GM18909 (cell line): Measurements from ENCODE around the gene BSG.
"Not testable (repeated sequence)": the region's sequence is repeated elsewhere in the genome, so short reads cannot be mapped to it uniquely, and the experiment has no call there.

Experiments used
- ATAC-seq: cut with Tn5 transposase; IDR thresholded peaks from one replicate; pipeline ENCODE4 v1.9.1; 2021; ENCODE audit warnings: mild to moderate bottlenecking; ENCODE audit not compliant: unreplicated experiment, poor library complexity

BSG gene

DNA sequence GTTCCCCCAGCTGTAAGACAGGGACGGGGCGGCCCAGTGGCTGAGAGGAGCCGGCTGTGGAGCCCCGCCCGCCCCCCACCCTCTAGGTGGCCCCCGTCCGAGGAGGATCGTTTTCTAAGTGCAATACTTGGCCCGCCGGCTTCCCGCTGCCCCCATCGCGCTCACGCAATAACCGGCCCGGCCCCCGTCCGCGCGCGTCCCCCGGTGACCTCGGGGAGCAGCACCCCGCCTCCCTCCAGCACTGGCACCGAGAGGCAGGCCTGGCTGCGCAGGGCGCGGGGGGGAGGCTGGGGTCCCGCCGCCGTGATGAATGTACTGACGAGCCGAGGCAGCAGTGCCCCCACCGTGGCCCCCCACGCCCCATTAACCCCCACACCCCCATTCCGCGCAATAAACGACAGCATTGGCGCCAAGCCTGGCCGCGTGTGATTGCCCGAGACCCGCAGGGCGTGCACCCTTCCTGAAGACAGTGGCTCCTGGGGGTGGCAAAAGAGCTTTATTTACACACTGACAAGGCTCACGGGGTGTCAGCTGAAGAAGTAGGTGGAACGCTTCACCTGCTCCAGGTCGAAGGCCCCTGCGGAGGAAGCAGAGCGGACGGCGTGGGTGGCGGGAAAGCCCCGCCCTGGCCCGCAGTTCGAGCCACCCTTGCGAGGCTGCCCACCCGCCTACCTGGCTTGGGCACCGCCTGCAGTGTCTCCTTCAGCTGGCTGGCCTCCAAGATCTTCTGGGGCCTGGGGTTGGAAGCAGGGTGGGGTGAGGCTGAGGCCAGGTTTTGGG lies 44.5 kb downstream of the BSG start:
- no peak for ATAC-seq

DNA sequence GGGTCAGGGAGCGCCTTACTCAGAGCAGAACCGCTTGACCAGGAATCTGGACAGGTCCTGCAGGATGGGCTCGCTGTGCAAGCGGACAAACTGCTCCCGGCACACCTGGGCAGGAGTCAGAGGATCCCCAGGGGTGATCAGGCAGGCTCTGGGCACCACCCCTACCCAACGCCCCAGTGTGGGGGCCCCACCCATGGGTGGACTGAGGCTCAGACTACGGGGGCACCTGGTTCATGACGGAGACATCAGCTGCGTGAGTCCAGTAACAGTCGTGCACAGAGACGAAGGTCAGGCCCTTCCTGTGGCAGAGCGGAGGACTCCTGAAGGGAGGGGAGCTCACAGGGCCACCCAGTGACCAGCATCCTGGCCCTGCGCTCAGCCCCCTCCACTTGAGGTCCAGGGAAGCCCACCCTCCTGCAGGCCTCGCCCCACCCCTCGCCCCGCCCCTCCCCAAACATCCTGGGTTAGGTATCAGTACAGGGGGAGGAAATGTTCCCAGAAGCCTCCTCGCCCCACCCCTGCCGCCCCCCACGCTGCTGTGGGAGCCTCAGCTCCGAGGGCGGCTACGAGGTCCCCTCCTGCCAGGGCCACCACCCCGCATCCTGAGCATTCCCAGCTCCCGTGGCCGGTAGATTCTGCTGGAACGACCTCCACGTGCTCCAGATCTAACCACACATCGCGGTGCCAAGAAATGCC lies 45.3 kb downstream of the BSG start:
- ATAC-seq: no peak

DNA sequence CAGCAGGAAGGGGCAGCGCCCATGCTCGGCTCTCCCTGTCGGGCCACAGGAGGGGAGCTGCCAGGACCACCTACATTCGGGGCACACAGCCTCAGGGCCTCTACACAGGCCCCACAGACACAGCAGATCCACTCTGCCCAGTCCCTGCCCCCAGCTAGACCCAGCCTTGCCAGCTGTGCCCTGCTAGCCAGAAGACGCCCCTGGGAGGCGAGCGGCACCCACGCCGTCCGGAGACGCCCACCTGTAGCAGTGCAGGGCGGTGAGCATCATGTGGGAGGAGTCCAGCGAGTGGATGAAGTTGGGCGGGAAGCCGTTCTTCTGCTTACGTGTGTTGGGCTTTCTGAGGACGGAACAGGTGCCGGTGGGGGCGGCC lies 45.8 kb downstream of the BSG start:
- no peak for ATAC-seq

DNA sequence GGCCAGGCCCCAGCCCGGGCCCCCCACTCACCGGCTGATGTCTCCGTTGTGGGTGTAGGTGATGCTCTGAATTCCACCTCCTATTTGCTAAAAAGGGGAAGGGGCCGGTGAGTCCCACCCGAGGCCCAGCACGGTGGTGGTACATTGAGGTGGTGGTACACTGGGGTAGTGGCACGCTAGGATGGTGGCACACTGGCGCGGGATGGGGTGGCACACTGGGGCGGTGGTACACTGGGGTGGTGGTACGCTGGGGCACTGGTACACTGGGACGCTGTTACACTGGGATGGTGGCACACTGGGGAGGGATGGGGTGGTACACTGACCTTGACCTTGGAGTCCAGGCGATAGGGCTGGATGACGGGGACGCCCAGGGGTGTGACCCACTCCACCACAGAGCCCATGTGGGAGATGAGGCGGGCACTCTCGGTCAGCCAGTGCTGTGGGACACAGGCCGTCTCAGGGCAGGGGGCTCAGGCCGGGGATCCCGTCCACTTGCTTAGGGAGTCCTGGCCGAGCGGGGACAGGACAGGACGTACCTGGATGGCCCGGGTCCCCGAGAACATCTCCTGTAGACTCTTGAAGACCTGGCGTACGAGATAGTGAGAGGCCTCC lies 46.4 kb downstream of the BSG start:
- no peak for ATAC-seq

DNA sequence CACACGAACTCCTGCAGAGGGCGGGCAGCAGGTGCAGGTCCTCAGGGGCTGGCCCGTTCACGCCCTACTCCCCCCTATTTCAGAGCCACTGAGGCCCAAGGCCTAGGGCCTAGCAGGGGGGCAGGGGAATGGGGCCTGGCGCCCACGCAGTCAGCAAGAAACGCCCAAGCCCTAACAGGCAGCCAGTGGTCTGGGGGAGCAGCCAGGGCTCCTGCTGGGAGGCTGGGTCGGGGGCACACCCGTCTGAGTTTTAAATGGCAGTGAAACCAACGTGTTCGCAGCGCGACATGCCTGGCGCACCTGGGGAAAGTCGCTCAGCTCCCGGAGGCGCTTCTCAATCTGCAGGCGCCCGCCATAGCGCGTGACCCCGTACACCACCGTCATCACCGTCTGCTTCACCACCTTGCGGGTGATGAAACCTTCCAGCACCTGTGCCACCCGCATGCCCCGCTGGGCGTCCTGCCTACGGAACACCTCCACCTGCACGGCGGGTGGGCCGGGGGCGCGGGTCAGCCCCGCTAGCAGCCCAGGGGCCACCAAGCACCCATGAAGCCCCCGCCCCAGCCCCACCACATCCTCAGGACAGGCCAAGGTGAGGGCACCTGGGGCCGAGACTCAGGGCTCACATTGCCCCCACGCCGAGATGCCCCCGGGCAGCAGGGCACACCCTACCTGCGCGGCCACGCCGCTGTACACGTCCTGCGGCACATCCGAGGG lies 47.0 kb downstream of the BSG start:
- ATAC-seq: no peak

DNA sequence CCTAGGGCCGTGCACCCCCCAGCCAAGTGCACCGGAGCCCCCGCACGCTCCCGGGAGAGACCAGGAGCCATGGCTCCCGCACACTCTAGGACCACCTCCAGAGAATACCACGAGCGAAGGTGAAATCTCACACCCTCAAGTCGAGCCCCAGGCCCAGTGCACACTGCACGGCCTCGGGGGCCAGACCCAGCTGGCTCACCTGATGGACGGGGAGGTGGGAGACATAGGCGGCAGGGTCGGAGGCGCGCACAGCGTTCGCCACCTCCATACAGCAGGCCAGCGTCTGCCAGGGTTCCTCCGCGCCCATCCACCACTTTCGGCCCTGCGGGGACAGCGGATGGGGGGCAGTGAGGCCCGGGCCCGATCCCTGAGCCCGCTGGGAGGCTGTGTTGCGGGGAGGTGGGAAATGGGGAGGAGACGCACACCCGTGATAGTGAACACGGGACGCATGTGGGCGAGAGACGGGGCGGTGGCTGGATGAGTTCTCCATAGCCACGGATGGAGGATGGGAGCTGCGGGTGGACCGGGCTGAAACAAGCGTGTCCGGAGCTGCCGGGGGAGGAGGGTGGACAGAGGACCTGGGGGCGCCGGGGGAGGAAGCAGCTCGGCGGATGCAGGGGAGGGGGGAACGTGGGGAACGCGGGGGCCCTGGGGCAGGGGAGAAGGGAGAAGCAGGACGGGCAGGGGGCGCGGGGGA lies 47.9 kb downstream of the BSG start:
- no peak for ATAC-seq

DNA sequence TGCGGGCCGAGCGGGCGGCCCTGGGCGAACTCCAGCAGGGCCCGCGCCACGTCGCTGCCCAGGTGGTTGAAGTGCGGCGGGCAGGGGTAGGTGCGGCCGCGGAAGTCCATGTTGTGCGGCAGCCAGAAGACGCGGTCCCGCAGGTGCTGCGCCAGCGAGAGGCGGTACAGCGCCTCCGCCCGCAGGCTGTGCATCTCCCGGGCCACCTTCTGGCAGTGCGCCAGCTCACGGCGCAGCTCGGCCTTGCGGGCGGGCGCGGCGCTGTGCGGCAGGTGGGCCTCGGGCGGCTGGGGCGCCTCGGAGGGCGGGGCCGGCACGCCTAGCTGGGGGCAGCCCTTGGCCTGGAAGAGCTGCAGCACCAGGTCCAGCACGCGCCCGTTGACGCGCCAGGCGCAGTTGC lies 48.8 kb downstream of the BSG start:
- ATAC-seq: not testable (repeated sequence)

DNA sequence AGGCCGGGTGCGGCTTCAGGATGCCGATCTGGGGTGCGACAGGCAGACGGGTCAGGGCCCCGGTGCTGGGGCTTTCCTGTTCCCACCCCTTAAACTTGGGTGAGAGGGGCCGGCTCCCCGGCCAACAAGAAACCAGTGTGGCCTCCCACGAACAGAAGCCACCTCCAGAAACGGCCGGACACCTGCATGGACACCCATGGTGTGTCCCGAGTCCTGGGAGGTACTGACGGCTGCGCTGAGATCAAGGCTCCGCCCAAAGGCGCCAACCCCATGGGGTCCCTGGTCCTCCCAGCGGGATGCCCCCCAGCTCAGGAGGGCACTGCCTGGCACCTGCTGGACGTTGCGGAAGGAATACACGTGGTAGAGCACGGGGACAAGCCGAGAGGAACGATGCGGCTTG lies 49.4 kb downstream of the BSG start:
- no peak for ATAC-seq

DNA sequence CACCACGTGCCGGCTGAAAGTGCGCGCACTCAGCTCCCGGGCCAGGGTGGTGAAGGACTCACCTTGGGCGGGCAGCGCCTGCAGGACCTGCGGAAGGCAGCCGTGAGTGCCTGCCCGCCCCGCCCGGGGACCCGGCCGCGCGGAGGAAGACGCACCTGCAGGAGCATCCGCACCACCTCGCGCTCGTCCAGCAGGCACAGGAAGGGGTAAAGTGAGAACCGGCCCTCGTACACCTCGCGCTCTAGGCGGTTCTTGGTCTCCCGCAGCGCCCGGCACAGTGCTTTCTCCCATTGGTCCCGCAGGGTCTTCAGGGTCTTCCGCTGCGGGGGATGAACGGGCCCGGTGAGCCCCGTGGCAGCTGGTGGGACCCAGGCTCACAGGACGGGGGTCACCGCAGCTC lies 50.3 kb downstream of the BSG start:
- no peak for ATAC-seq

DNA sequence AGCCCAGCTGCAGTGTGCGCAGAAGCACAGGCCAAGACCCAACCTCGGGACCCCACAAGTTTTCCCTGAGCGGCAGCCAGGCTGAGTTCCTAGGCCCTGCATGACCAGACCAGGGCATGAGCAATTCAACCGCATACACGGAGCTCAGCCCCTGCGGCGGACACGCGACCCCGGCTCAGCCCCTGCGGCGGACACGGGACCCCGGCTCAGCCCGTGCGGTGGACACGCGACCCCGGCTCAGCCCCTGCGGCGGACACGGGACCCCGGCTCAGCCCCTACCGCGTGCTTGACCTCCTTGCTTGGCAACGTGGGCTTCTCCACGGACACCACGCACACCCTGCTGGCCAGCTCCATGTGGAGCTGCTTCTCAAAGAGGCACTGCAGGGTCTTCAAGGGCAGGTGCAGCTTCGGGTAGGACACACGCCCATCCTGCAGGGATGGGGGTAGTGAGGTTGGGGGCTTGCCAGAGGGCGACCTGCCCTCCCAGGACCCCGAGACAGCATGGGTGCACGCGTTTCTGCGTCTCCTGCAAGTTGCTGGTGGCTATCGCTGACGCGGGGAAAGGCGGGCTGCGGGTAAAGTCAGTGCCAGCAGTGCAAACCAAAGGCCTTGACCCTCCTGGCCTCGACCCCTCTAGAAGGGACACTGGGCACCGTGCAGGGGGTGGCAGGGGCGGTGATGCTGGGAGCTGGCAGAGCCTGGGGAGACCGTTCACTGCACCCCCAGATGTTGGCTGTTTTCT lies 51.0 kb downstream of the BSG start:
- no peak for ATAC-seq

DNA sequence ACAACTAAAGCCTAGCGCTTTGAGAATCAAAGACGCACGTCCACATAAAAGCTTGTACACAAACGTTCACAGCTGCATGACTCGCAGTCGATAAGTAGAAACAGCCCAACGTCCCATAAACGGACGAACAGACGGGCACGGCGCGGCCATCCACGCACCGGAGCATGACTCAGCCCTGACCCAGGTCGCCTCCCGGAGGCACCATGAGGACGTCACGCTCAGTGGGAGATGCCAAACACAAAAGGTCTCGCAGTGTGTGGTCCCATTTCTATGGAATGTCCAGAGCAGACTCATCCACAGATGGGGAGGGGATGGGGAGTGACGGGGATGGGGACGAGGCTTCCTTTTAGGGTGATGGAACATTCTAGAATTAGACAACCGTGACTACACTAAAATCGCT lies 51.6 kb downstream of the BSG start:
- no peak for ATAC-seq

DNA sequence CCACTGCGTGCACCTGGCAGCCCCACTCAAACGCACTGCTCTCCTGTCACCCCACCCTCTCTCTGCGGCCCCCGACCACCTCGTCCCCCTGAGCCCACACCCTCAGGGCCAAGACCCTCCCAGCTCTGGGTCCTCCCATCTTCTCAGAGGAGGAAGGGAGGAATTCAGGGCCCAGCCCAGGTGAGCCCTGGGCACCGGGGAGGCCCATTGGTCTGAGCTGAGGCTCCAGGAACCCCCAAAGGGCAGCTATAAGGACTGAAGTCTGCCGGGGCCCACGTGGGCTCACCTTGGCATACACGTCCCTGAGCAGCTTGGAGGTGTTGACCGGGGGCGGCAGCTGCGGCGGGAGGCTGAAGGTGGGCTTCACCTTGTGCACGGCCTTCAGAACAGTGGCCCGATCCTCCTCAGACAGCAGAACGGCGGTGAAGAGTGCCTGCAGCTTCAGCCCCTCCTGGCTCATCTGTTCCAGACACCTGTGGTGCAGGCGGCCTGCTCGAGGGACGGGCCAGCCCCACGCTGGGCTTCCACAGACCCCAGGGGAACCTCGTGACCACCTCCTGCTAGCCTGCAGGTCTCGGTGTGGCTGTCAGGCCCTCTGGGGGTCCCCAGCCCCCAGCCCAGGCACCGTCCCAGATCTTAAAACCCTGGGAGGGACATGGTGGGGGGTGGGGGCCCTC lies 52.2 kb downstream of the BSG start:
- ATAC-seq: no peak

DNA sequence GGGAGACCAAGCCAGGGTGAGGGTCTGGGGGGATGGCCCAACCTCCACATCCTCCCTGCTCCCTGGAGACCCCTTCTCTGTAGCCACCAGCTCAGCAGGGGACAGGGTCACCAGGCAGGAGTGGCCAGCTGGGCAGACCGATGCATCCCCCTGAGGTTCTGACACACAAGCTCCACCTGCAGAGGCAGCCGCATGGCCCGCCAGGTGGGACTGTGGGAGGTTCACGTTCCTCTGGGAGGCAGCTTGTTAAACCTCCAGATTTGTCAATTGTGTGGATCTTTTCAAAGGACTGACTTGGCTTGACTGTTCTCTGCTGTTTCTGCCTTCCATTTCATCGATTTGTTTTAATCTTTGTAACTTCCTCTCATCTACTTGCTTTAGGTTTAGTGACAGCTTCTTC lies 52.9 kb downstream of the BSG start:
- no peak for ATAC-seq

DNA sequence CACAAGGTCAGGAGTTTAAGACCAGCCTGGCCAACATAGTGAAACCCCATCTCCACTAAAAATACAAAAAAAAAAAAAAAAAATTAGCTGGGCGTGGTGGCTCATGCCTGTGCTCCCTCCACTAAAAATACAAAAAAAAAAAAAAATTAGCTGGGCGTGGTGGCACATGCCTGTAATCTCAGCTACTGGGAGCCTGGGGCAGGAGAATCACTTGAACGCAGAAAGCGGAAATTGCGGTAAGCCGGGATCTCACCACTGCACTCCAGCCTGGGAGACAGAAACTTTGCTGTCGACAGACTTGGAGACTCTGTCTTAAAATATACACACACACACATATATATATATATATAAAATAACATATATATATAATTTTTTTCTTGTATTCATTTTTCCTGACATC lies 54.2 kb downstream of the BSG start:
- ATAC-seq: not testable (repeated sequence)

DNA sequence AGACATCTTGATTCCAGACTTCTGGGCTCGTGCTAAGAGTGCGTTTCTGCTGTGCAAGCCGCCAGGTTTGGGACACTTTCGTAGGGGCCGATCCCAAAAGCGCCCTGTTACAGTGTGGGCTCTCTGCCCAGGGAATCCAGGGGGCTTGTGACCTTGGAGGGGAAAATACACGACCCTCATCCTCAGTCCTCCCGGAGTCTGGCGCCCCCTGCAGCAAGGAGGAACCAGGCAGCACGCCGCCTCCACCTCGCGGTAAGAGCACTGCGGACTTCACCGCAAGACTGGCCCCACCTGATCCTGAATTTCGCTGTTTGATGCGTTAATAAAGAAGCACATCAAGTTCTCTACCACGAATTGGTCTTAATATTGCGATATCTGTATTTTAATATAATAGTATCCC lies 55.8 kb downstream of the BSG start:
- no peak for ATAC-seq

DNA sequence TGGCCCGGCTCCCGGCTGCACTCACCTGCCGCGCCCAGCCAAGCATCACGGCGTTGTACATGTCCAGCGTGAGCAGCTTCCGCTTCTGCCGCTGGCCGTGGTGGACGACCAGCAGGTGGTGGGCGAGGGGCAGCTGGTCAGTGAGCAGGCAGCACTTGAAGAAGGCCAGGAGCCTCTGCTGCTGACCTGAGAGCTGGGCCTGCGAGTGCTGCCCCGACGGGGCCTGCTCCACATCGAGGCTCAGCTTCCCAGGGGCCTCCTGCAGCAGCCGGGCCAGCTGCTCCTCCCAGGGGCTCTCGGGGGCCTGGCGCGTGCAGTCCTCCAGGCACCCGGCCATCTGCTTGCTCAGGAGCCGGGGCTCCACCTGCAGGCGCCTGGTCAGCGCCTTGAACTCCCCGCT lies 57.1 kb downstream of the BSG start:
- not testable (repeated sequence) for ATAC-seq

DNA sequence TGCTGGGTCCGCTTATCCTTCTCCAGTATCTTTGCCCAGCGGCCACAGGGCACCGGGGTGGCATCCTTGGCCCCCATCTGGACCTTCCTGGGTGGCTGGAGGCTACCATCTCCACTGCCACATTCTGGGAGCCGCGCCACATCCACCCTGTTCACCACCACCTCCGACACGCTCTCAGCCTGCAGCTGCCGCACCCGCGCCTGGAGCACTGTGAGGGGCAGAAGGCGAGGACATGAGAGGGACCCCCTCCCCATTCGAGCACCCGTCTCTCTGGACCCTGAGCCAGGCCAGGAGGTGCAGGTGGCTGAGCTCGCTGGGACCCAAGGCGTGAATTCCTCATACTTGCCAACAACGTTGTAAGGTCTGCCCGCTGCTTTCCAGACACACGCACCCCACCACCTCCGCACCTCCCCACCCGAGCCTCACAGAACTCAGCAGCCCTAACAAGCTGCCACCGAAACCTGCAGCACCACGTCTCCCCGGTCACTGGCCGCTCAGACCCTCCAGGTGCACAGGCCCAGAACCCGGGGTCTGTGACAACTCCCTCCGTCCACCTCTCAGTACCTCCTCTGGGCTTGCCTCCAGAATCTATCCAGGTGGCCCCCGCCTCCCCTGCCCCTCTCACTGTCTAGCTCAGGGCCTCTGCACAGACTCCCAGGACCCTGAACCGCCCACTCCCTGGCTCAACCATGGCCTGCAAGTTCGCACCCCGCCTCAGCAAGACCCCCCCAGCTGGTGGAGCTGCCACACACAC lies 57.7 kb downstream of the BSG start:
- ATAC-seq: no peak

DNA sequence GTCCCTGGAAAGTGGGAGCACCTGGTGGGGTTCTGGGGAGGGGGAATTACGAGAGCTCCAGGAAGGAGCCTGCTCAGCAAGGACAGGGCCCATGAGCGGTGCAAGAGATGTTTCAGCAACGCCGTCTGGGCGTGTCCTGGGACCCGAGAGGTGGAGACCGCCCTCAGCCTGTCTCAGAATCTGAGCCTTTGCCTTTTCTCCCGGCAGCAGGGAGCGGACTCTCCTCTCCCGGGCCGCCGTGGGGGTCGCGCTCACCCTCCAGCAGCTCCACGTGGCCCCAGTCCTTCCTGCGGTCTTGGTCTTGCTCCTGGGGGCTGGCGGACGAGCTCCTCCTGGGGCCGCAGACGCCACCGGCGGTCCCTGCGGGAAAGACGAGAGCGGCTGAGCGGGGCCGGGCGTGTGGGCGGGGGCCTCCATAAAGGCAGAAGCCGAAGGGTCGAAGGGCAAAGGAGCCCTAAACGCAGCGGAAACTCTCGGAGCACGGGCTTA lies 60.2 kb downstream of the BSG start:
- ATAC-seq: peak; percentile 19
